ENCODE results near the gene DUSP16. TPM values are rescaled to one million over a fixed set of nuclear protein-coding genes. Genes with fewer than 3 reads are reported as not detected.

The DUSP16 gene
- total RNA-seq, 1 experiment from 2014 or later, result 4.4 TPM

DNA sequence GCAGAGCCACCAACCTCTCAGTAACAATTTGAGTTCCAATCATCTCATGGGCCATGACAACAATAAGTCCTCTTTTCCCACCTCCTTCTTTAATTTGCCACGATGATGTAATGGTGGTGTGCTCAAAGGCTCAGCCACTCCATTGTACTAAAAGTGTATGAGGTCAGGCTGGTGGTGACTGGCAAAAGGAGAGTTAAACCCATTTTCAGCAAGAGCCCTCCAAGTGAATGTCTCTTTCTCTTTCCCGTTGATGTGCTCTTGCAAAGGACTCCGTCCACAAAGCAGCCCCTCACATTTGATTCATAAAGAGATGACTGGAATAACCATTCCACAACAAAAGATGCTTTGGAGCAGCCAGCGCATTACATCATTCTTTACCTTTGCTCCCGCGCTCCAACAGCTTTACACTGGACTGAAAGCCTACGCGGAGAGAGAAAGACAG, 41.6 kb downstream of the DUSP16 start:
- Histone ChIP-seq H3K9ac (ENCODE audit: low read length) (no peak overlapping the region), H3K79me2 (ENCODE audit: low read length) (no peaks in the 10 kb centered on the region), H3K4me1 (ENCODE audit: insufficient read depth, low read length) (no peaks in the 10 kb centered on the region), H3K27ac (ENCODE audit: low read length) (no peak overlapping the region), H3K27me3 (ENCODE audit: low read length) (no peaks in the 10 kb centered on the region), H3K4me2 (ENCODE audit: low read length) (no peak overlapping the region), H3K9me3 (ENCODE audit: low read length) (no peaks in the 10 kb centered on the region), H4K20me1 (ENCODE audit: low read length) (no peaks in the 10 kb centered on the region), H3K9me2 (replicated peaks; ENCODE audit: low read length) (no peaks in the 10 kb centered on the region), H3F3A (ENCODE audit: low read length, unreplicated experiment) (no peaks in the 10 kb centered on the region), H3K36me3 (ENCODE audit: low read depth, low read length) (no peaks in the 10 kb centered on the region), H3K4me3 (ENCODE audit: low read length) (no peak overlapping the region), H2AFZ (ENCODE audit: low read length) (no peak overlapping the region)
- DNase-seq (no peak), ATAC-seq (no peak)
- ChIA-PET CTCF (no interaction called here), POLR2A (ENCODE audit: unreplicated experiment) (no interaction called here)
- TF ChIP-seq, protein P1, sequence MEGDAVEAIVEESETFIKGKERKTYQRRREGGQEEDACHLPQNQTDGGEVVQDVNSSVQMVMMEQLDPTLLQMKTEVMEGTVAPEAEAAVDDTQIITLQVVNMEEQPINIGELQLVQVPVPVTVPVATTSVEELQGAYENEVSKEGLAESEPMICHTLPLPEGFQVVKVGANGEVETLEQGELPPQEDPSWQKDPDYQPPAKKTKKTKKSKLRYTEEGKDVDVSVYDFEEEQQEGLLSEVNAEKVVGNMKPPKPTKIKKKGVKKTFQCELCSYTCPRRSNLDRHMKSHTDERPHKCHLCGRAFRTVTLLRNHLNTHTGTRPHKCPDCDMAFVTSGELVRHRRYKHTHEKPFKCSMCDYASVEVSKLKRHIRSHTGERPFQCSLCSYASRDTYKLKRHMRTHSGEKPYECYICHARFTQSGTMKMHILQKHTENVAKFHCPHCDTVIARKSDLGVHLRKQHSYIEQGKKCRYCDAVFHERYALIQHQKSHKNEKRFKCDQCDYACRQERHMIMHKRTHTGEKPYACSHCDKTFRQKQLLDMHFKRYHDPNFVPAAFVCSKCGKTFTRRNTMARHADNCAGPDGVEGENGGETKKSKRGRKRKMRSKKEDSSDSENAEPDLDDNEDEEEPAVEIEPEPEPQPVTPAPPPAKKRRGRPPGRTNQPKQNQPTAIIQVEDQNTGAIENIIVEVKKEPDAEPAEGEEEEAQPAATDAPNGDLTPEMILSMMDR (conservative IDR thresholded peaks at IDR 0.05; ENCODE audit: low read depth, low read length), result no peak
- TF ChIP-seq EZH2 (IDR thresholded peaks at IDR 0.05; ENCODE audit: low read length, unreplicated experiment) (no peak), EZH2phosphoT487 (IDR thresholded peaks at IDR 0.05; ENCODE audit: borderline replicate concordance, low read length) (no peak)
- intact Hi-C loops (cut with micrococcal nuclease), result no loop called here
- BruUV-seq (replicated peaks), result no TSS peak

DNA sequence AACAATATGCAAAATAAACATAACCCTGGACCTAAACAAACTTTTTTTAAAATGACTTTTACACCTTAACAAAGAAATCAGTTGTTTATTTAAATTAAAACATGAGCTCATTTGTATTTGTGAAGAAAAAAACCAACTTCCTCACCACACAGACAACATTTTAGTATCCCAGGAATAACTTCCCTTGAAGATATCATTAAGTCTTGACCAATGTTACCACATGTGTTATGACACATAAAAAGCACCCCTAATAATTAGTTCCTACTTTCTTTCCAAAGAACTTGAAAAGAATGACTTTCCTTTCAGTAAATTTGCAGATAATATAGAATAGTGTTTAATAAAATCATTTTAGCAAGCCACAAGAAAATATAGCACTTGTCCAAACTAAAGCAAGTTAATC, 42.4 kb downstream of the DUSP16 start:
- Histone ChIP-seq H3K27ac (ENCODE audit: low read length) (no peak overlapping the region), H3K9me3 (ENCODE audit: low read length) (no peaks in the 10 kb centered on the region), H3K27me3 (ENCODE audit: low read length) (no peaks in the 10 kb centered on the region), H3F3A (ENCODE audit: low read length, unreplicated experiment) (no peaks in the 10 kb centered on the region), H3K4me3 (ENCODE audit: low read length) (no peak overlapping the region), H3K9ac (ENCODE audit: low read length) (no peak overlapping the region), H3K4me2 (ENCODE audit: low read length) (no peak overlapping the region), H3K79me2 (ENCODE audit: low read length) (no peaks in the 10 kb centered on the region), H4K20me1 (ENCODE audit: low read length) (no peaks in the 10 kb centered on the region), H3K4me1 (ENCODE audit: insufficient read depth, low read length) (no peaks in the 10 kb centered on the region), H3K36me3 (ENCODE audit: low read depth, low read length) (no peaks in the 10 kb centered on the region), H3K9me2 (replicated peaks; ENCODE audit: low read length) (no peaks in the 10 kb centered on the region), H2AFZ (ENCODE audit: low read length) (no peak overlapping the region)
- TF ChIP-seq, protein P1 (conservative IDR thresholded peaks at IDR 0.05; ENCODE audit: low read depth, low read length), result no peak
- TF ChIP-seq EZH2phosphoT487 (IDR thresholded peaks at IDR 0.05; ENCODE audit: borderline replicate concordance, low read length) (no peak), EZH2 (IDR thresholded peaks at IDR 0.05; ENCODE audit: low read length, unreplicated experiment) (no peak)
- intact Hi-C loops (cut with micrococcal nuclease), result no loop called here
- ChIA-PET CTCF (no interaction called here), POLR2A (ENCODE audit: unreplicated experiment) (no interaction called here)
- ATAC-seq (no peak), DNase-seq (no peak)
- no TSS peak for BruUV-seq (replicated peaks)

DNA sequence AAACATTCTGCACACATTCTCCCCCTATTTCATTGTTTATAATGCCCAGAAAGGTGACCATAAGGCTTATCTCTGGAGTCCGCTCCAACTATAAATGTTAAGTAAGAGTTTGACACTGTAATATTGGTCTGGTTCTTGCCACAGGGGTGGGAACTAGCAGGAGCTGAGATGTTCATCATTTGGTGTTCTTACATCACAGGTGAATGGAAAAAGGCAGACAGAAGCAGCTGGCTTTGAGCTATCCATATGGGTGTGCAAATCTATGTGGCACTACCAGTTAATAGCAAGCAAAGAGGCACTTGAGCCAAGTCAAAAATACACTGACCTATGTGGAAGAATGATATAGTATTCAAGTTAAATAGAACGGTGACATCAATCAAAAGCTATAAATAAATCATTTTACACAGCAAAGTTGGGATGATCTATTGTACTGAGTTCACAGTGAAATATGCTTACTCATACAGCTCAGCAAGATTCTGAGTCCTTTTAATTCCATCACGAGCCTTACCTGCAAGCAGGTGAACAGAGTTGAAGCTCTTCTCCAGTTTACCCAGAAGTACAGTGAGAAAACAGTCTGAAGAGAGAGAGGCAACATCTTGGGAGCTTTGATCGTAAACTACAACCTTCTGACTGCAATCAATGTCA, 43.2 kb downstream of the DUSP16 start:
- CTCF ChIA-PET, result no interaction called here
- POLR2A ChIA-PET (ENCODE audit: unreplicated experiment), result no interaction called here
- Histone ChIP-seq H3K4me2 (ENCODE audit: low read length) (no peak overlapping the region), H3K4me1 (ENCODE audit: insufficient read depth, low read length) (no peaks in the 10 kb centered on the region), H3K9ac (ENCODE audit: low read length) (no peak overlapping the region), H3K9me2 (replicated peaks; ENCODE audit: low read length) (no peaks in the 10 kb centered on the region), H2AFZ (ENCODE audit: low read length) (no peak overlapping the region), H3K4me3 (ENCODE audit: low read length) (no peak overlapping the region), H3K9me3 (ENCODE audit: low read length) (no peaks in the 10 kb centered on the region), H3K36me3 (ENCODE audit: low read depth, low read length) (no peaks in the 10 kb centered on the region), H3K27ac (ENCODE audit: low read length) (no peak overlapping the region), H3F3A (ENCODE audit: low read length, unreplicated experiment) (no peaks in the 10 kb centered on the region), H4K20me1 (ENCODE audit: low read length) (no peaks in the 10 kb centered on the region), H3K27me3 (ENCODE audit: low read length) (no peaks in the 10 kb centered on the region), H3K79me2 (ENCODE audit: low read length) (no peaks in the 10 kb centered on the region)
- no TSS peak for BruUV-seq (replicated peaks)
- TF ChIP-seq, protein P1 (conservative IDR thresholded peaks at IDR 0.05; ENCODE audit: low read depth, low read length), result no peak
- TF ChIP-seq EZH2phosphoT487 (IDR thresholded peaks at IDR 0.05; ENCODE audit: borderline replicate concordance, low read length), result no peak
- no peak for TF ChIP-seq EZH2 (IDR thresholded peaks at IDR 0.05; ENCODE audit: low read length, unreplicated experiment)
- DNase-seq (no peak), ATAC-seq (no peak)
- intact Hi-C loops (cut with micrococcal nuclease), result no loop called here

Measured in PC-3 (cell line).